ENCODE data around the gene NLGN1.

GRCh38 chr3:173887888-173888287 is 490.3 kb downstream of the NLGN1 start:
- TF ChIP-seq CTCF (IDR thresholded peaks at IDR 0.05) (no peak), ZFX (IDR thresholded peaks at IDR 0.05; ENCODE audit: borderline replicate concordance) (no peak)
